ENCODE measurements around the gene COL11A2. TPM values are rescaled to one million over a fixed set of nuclear protein-coding genes. Genes with fewer than 3 reads are reported as not detected.
A peak's percentile ranks its signal among the peaks of the same experiment; 100 is the strongest.

The COL11A2 gene
- total RNA-seq, 4 donors from 2014 or later: under 0.01 to 2.6 (median 1.0) TPM

GRCh38 chr6:33193619-33194018 lies 1.4 kb upstream of the COL11A2 start:
- H3K27ac ChIP-seq: peak overlapping the region; percentile 16 to 68
- no peak for DNase-seq
- no peaks in the 10 kb centered on the region for H3K36me3 ChIP-seq
- TF ChIP-seq POLR2A (IDR thresholded peaks at IDR 0.05): no peak
- TF ChIP-seq, protein P1, sequence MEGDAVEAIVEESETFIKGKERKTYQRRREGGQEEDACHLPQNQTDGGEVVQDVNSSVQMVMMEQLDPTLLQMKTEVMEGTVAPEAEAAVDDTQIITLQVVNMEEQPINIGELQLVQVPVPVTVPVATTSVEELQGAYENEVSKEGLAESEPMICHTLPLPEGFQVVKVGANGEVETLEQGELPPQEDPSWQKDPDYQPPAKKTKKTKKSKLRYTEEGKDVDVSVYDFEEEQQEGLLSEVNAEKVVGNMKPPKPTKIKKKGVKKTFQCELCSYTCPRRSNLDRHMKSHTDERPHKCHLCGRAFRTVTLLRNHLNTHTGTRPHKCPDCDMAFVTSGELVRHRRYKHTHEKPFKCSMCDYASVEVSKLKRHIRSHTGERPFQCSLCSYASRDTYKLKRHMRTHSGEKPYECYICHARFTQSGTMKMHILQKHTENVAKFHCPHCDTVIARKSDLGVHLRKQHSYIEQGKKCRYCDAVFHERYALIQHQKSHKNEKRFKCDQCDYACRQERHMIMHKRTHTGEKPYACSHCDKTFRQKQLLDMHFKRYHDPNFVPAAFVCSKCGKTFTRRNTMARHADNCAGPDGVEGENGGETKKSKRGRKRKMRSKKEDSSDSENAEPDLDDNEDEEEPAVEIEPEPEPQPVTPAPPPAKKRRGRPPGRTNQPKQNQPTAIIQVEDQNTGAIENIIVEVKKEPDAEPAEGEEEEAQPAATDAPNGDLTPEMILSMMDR (IDR thresholded peaks at IDR 0.05): no peak
- no peaks in the 10 kb centered on the region for H3K9me3 ChIP-seq
- intact Hi-C loops (cut with DNase I; ENCODE audit: low total_unique reads): no loop called here
- peaks cover 0 to 11% of the 10 kb centered on the region in 2 donors for H3K4me1 ChIP-seq
- H3K4me3 ChIP-seq: no peak overlapping the region
- peaks cover 0 to 8% of the 10 kb centered on the region in 2 donors for H3K27me3 ChIP-seq

- intact Hi-C loops (cut with DNase I; ENCODE audit: low total_unique reads): no loop called here
These were observed 670 bp upstream of the COL11A2 start for GRCh38 chr6:33192671-33193602.

DNA sequence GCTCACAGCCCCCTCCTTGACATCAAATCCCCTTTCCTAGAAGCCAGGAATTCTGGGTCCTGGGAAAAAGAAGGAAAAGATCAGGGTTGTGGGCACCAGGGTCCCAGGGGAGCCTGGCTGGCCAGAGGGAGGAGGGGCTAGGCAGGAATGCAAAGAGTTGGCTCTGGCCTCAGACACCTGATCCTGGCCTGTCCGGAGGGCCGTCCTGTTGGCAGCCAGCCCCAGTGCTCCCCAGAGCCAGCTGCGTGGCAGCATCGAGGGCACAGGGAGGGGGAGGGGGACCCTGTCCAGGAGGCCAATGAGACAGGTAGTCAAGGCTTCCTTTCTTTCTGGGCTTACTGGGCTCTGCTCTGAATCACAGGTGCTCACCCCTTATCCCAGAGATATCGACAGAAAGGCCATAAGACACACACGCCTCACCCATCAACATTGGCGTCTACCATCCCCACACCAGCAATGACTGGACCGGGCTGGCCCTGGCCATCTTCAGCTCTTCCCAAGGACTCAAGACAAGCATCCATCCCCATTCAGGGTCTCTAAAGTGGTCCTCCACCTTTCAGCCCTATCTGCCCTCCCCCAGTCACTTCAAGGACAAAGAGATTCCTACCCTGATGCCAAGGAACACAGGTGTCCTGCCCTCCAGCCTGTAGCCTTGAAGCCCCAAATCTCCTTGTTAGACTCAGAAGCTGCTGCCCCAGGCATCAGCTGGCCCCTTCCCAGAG lies 723 bp downstream of the COL11A2 start:
- no peak for DNase-seq
- Histone ChIP-seq H3K36me3 (no peaks in the 10 kb centered on the region), H3K27me3 (peaks cover 0 to 8% of the 10 kb centered on the region in 2 donors), H3K27ac (no peak overlapping the region), H3K9me3 (no peaks in the 10 kb centered on the region), H3K4me1 (peaks cover 0 to 11% of the 10 kb centered on the region in 2 donors), H3K4me3 (no peak overlapping the region)
- TF ChIP-seq, protein P1 (IDR thresholded peaks at IDR 0.05): no peak
- intact Hi-C loops (cut with DNase I; ENCODE audit: low total_unique reads): no loop called here

More at GRCh38 chr6:33192671-33193602, 670 bp upstream of the COL11A2 start:
- H3K27ac ChIP-seq: peak overlapping the region; percentile 16 to 68
- TF ChIP-seq, protein P1 (IDR thresholded peaks at IDR 0.05): no peak
- no peaks in the 10 kb centered on the region for H3K9me3 ChIP-seq
- peaks cover 0 to 8% of the 10 kb centered on the region in 2 donors for H3K27me3 ChIP-seq
- H3K4me3 ChIP-seq: peak overlapping the region; percentile 16 to 32
- peaks cover 0 to 11% of the 10 kb centered on the region in 2 donors for H3K4me1 ChIP-seq
- H3K36me3 ChIP-seq: no peaks in the 10 kb centered on the region
- peak in 1 of 2 donors; percentile 36 for DNase-seq

- H3K27me3 ChIP-seq: peaks cover 0 to 8% of the 10 kb centered on the region in 2 donors
- H3K4me1 ChIP-seq: peaks cover 0 to 11% of the 10 kb centered on the region in 2 donors
- no peak for DNase-seq
- TF ChIP-seq POLR2A (IDR thresholded peaks at IDR 0.05): no peak
- TF ChIP-seq, protein P1 (IDR thresholded peaks at IDR 0.05): no peak
- H3K27ac ChIP-seq: no peak overlapping the region
- H3K36me3 ChIP-seq: no peaks in the 10 kb centered on the region
- no peak overlapping the region for H3K4me3 ChIP-seq
- no peaks in the 10 kb centered on the region for H3K9me3 ChIP-seq
- intact Hi-C loops (cut with DNase I; ENCODE audit: low total_unique reads): no loop called here
These were observed 1.7 kb downstream of the COL11A2 start for GRCh38 chr6:33190504-33191107.
